Keratinocyte (primary cell): ENCODE results near the gene CHERP. TPM values are rescaled to one million over a fixed set of nuclear protein-coding genes. Genes with fewer than 3 reads are reported as not detected.
"Not testable (repeated sequence)": the region's sequence is repeated elsewhere in the genome, so short reads cannot be mapped to it uniquely, and the experiment has no call there.

Experiments
- DNase-seq: peaks from one replicate; pipeline ENCODE4 v3.0.0-alpha.2; 2011; ENCODE audit warnings: low read depth, missing footprints, low spot score
- FAIRE-seq: peaks from 2 replicates; lab custom pipeline; 2011; peaks lifted over from hg19 to GRCh38; lab: Jason Lieb, UNC
- H2AFZ ChIP-seq: 2 replicates; pipeline ENCODE4 v1.6.0; 2012; ENCODE audit warnings: low read length, control low read depth, inconsistent platforms; ENCODE audit not compliant: control insufficient read depth
- H3K27ac ChIP-seq: 2 replicates; pipeline ENCODE4 v1.5.1; 2011; ENCODE audit warnings: low read length; ENCODE audit not compliant: control insufficient read depth, insufficient read depth
- H3K27me3 ChIP-seq: 3 replicates; pipeline ENCODE4 v1.6.0; 2011; ENCODE audit warnings: low read length; ENCODE audit not compliant: control insufficient read depth, insufficient read depth; ENCODE audit errors: extremely low read depth
- H3K36me3 ChIP-seq, 2 experiments: 2 replicates in 1 of 2; 3 replicates in 1 of 2; pipeline ENCODE4 v1.5.1; 2011; ENCODE audit warnings: low read length in 2 of 2, mild to moderate bottlenecking in 1 of 2; ENCODE audit not compliant: control insufficient read depth in 2 of 2, insufficient read depth in 2 of 2; ENCODE audit errors: extremely low read depth in 1 of 2
- H3K4me1 ChIP-seq: 3 replicates; pipeline ENCODE4 v1.5.1; 2011; ENCODE audit warnings: low read length; ENCODE audit not compliant: control insufficient read depth, insufficient read depth; ENCODE audit errors: extremely low read depth
- H3K4me2 ChIP-seq: 3 replicates; pipeline ENCODE4 v1.6.0; 2011; ENCODE audit warnings: low read depth, low read length; ENCODE audit not compliant: control insufficient read depth, insufficient read depth; ENCODE audit errors: extremely low read depth
- H3K4me3 ChIP-seq, 3 experiments: fragments of 200-600 bp in 1 of 3; sonication (generic) in 1 of 3; 2 replicates in 2 of 3; 3 replicates in 1 of 3; pipeline ENCODE4 v1.5.1; 2011 to 2016; ENCODE audit warnings: low read length in 3 of 3, mild to moderate bottlenecking in 3 of 3, control low read depth in 2 of 3, inconsistent platforms in 1 of 3, low read depth in 1 of 3, mixed read lengths in 1 of 3, mixed run types in 1 of 3, moderate library complexity in 1 of 3; ENCODE audit not compliant: control insufficient read depth in 2 of 3, insufficient read depth in 2 of 3; ENCODE audit errors: extremely low read depth in 1 of 3
- H3K79me2 ChIP-seq: 2 replicates; pipeline ENCODE4 v1.6.0; 2012; ENCODE audit warnings: low read length; ENCODE audit not compliant: control insufficient read depth, insufficient read depth
- H3K9ac ChIP-seq: 3 replicates; pipeline ENCODE4 v1.6.0; 2011; ENCODE audit warnings: low read length; ENCODE audit not compliant: control insufficient read depth, insufficient read depth; ENCODE audit errors: extremely low read depth
- H3K9me1 ChIP-seq: 3 replicates; pipeline ENCODE4 v1.6.0; 2011; ENCODE audit warnings: low read length; ENCODE audit not compliant: control insufficient read depth, insufficient read depth; ENCODE audit errors: extremely low read depth
- H3K9me3 ChIP-seq: 2 replicates; pipeline ENCODE4 v1.5.1; 2012; ENCODE audit warnings: low read depth, low read length; ENCODE audit not compliant: control insufficient read depth
- H4K20me1 ChIP-seq: 3 replicates; pipeline ENCODE4 v1.6.0; 2011; ENCODE audit warnings: low read length; ENCODE audit not compliant: control insufficient read depth, insufficient read depth; ENCODE audit errors: extremely low read depth
- CTCF ChIP-seq, 3 experiments: IDR thresholded peaks in 1 of 3; conservative IDR thresholded peaks in 1 of 3; optimal IDR thresholded peaks in 1 of 3; 2 replicates in 2 of 3; 3 replicates in 1 of 3; pipeline versions ENCODE3 to v1.5.1; 2011; ENCODE audit warnings: low read length in 3 of 3, mild to moderate bottlenecking in 3 of 3, moderate library complexity in 2 of 3, control low read depth in 1 of 3, inconsistent platforms in 1 of 3; ENCODE audit not compliant: insufficient read depth in 2 of 3; ENCODE audit errors: extremely low read depth in 1 of 3
- EZH2 ChIP-seq: IDR thresholded peaks from one replicate; pipeline ENCODE4 v1.6.1; 2012; ENCODE audit warnings: inconsistent platforms, mild to moderate bottlenecking, low read length, moderate library complexity
- dilution Hi-C: fragments of 300-500 bp; cut with MboI; formaldehyde crosslinking; loops from one replicate; pipeline ENCODE4 v1.7.0; 2020; ENCODE audit warnings: low sequenced_read_pairs; ENCODE audit not compliant: extremely low pct_ligation_motif_present
- polyA plus RNA-seq, 5 experiments: library from polyadenylated mRNA; depleted of rRNA in 3 of 5; stranded (reverse) in 3 of 5; stranded (forward) in 1 of 5; unstranded in 1 of 5; fragments of >200 nt; gene quantifications; 1 replicate in 1 of 5; 2 replicates in 3 of 5; 3 replicates in 1 of 5; pipeline versions ENCODE4 v1.2.1 to v1.2.3, GENCODE V29; 2011 to 2012; ENCODE audit warnings: missing spikeins in 2 of 5, low read depth in 1 of 5, low replicate concordance in 1 of 5

CHERP gene
- polyA plus RNA-seq, 1 donor (not counting 4 experiments of a cell fraction or from before 2014, with no cell fraction given): 3.6 TPM

GRCh38 chr19:16506961-16507360, 35.3 kb downstream of the CHERP start:
- FAIRE-seq (no peak), DNase-seq (no peak)
- H3K79me2 ChIP-seq: no peaks in the 10 kb centered on the region
- H3K9me1 ChIP-seq: no peaks in the 10 kb centered on the region
- no peak for TF ChIP-seq CTCF (optimal IDR thresholded peaks at IDR 0.05 in 1 of 3, IDR thresholded peaks at IDR 0.05 in 1 of 3, conservative IDR thresholded peaks at IDR 0.05 in 1 of 3; ENCODE audit: extremely low read depth in 1 of 3, insufficient read depth in 2 of 3, low read length in 3 of 3)
- no peak overlapping the region for H3K27ac ChIP-seq
- dilution Hi-C loops: no loop called here
- no peaks in the 10 kb centered on the region for H3K4me1 ChIP-seq
- H3K4me2 ChIP-seq: no peak overlapping the region
- no peak overlapping the region for H3K4me3 ChIP-seq
- H4K20me1 ChIP-seq: no peaks in the 10 kb centered on the region
- peaks cover 3 to 6% of the 10 kb centered on the region in 2 experiments for H3K36me3 ChIP-seq
- H3K9ac ChIP-seq: no peak overlapping the region
- H3K9me3 ChIP-seq: no peaks in the 10 kb centered on the region
- no peaks in the 10 kb centered on the region for H3K27me3 ChIP-seq
- H2AFZ ChIP-seq: no peak overlapping the region

DNA sequence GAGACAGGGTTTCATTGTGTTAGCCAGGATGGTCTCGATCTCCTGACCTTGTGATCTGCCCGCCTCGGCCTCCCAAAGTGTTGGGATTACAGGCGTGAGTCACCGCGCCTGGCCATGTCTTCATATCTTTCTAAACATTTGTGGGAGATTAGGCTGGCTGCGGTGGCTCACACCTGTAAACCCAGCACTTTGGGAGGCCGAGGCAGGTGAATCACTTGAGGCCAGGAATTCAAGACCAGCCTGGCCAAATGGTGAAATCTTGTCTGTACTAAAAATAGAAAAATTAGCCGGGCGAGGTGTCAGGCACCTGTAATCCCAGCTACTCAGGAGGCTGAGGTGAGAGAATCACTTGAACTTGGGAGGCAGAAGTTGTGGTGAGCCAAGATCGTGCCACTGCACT, 36.1 kb downstream of the CHERP start:
- H3K36me3 ChIP-seq, H3K9ac ChIP-seq, DNase-seq, H3K4me3 ChIP-seq, H3K9me3 ChIP-seq, H2AFZ ChIP-seq, FAIRE-seq, H3K79me2 ChIP-seq, H3K27me3 ChIP-seq, H4K20me1 ChIP-seq, H3K27ac ChIP-seq, H3K4me2 ChIP-seq, H3K9me1 ChIP-seq, H3K4me1 ChIP-seq, dilution Hi-C loops: not testable (repeated sequence)

DNA sequence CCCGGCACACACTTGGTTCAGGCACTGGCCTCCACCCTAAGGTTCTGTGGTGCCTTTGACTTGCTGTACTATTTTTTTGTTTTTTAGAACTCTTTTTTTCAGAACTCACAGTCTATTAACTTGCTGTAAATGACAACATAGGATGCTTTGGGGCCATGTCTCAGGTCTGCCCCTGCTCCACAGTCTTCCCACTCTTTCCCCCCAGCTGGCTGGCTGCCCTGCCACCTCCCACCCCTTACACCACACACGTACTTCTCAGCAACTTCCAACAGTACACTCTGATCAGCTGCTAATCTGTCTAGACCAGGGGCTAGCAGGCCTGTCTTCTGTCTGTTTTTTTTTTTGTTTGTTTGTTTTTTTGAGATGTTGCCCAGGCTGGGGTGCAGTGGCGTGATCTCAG, 38.0 kb downstream of the CHERP start:
- no peak for TF ChIP-seq EZH2
- no peak for TF ChIP-seq CTCF (optimal IDR thresholded peaks at IDR 0.05 in 1 of 3, IDR thresholded peaks at IDR 0.05 in 1 of 3, conservative IDR thresholded peaks at IDR 0.05 in 1 of 3; ENCODE audit: extremely low read depth in 1 of 3, insufficient read depth in 2 of 3, low read length in 3 of 3)
- H3K9me3 ChIP-seq: no peaks in the 10 kb centered on the region
- H4K20me1 ChIP-seq: no peaks in the 10 kb centered on the region
- H3K9ac ChIP-seq: no peak overlapping the region
- DNase-seq (no peak), FAIRE-seq (no peak)
- dilution Hi-C loops: no loop called here
- H3K79me2 ChIP-seq: no peaks in the 10 kb centered on the region
- no peak overlapping the region for H3K4me2 ChIP-seq
- no peak overlapping the region for H3K27ac ChIP-seq
- H3K4me1 ChIP-seq: no peaks in the 10 kb centered on the region
- no peaks in the 10 kb centered on the region for H3K9me1 ChIP-seq
- no peak overlapping the region for H2AFZ ChIP-seq
- H3K4me3 ChIP-seq: no peak overlapping the region
- H3K36me3 ChIP-seq: peaks cover 1 to 8% of the 10 kb centered on the region in 2 experiments
- H3K27me3 ChIP-seq: no peaks in the 10 kb centered on the region
